Stimulated activated CD4-positive, alpha-beta T cell treated with anti-CD3 and anti-CD28 coated beads, Interleukin-2, amount 100 ng/mL, for 48 hours (primary cell): ENCODE results near the gene SATB2.

Source experiments
- DNase-seq, 2 donors: peaks; one replicate each; pipeline ENCODE4 v3.0.0-alpha.2; 2020

The SATB2 gene

GRCh38 chr2:199465390-199465789 is 7.7 kb upstream of the SATB2 start:
- DNase-seq = no peak

DNA sequence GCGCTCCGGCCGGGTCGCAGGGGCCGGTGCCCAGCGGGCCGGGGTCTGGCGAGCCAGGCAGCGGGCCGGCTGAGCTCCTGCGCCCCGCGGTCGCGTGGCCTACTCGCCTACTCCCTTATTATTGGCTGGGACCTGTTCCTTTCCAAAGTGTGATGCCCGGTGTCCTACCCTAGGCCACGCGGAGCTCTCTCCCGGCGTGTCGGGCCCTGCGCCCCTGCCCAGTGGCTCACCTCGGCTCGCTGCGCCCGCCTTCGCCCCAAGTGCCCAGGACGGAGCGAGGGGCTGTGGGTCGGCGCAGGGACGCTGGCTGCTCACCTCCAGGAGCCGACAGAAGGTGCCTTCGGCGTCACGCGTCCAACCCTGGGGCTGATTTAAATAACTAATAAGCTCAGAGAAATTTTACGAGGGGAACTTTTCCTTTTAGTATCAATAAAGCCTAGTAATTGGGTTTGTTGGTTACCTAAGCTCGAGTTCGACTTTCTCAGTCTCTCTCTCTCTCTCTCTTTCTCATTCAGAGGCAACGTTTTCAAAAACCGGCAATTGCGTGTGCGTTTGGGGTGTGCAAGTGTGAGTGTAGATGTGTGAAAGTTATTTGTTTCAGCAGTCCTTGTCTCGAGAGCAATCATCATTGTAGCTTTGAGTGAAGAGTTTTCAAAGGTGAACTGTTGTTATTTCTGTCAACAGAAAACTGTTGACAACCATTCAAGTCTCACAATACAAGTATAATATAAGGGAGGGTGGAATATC is 7.0 kb upstream of the SATB2 start:
- no peak for DNase-seq

DNA sequence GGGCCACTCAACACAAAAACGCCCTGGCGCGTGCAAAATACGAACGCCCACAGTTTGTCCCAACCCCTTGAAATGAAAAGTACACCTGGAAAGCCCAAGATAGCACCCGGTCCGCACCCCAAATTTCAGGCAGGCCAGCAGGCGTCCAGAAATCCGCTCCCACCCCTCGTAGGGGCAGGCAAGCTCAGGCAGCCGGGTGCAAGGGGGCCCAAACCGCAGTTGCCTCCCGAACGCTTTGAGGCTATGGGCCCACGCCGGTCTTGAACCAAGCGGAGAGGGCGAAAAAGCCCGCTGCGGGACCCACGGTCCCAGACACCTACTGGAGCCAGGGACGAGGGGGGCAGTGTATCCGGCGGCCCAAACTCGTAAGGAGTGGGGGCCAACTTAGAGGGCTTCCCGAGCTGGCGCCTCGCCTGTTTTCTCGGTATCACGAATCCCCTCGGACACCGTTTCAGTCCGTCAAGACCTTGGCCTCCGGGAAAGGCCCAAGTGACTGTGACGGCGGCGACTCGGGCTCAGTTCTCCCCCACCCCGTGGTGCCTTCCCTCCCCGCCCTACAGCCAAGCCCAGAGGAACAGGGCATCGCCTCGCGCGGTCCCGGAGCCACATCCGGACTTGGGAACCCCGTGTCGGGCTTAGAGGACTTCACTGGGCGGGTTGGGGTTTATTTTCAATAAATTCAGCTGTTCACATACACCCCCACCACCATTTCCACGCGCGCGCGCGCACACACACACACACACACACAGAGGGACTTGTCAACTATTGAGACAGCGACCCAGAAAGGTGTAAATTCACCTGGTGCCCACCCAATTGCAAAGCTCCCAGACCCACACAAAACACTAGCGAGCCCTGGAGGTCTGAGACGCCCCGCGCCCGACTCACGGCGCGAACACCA is 6.2 kb upstream of the SATB2 start:
- no peak for DNase-seq

- DNase-seq = peak; percentile 52 to 67
Observed at GRCh38 chr2:199462956-199463692, 5.4 kb upstream of the SATB2 start.

DNA sequence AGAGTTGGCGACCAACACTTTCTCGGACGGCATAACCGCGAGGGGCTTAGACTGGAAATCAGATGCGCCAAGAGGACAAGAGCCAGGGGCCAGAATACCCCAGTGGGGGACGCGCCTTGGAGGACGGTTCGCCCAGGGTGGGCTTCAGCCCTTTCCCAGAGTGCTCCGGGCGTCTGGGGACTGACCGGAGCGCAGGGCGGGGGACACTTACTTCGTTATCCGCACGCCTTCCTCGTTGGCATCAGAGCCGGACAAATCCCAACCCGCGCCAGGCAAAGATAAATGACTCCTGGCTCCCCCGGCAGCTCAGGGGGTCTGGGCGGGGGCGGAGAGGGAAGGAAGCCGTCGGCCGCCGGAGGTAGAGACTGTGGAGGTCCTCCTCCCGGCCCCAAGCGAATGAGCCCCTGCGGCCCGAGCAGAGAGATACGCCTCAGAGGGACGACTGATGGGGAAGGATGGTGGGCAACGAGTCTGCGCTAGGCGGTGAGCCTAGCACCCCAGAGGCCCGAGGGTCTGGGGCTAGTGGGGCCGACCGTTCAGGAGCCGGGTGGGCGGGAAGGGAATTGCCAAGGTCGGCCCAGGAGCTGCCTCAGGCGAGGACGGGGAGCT is 4.7 kb upstream of the SATB2 start:
- no peak for DNase-seq

DNA sequence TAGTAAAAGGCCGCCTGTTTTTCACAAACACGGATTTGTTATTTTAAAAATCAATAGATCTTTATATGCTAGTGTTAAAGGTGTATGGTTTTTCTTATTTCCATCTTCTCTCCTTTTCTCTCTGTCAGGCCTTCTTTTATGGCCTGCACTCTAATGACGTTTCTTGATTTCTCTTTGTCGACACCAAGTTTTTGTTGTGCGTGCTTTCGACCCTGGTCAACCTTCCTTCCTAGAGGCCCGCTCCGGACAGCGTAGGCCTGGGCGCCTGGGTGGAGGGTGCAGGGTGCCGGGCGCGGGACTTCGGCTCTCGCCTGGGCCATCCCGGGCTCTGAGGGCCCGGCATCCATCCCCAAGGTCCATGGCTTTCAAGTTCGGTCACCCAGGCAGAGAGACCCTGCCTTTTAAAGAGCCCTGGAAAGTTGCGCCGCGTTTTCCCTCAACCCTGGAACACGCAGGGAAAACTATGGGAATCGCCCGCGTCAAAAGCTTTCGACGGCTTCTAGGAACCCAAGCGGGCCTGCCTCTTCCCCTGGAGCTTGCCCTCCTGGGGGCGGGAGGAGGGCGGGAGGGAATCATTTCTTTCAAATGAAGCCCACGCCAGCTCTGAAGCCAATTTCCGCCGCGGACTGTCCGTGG is 4.1 kb upstream of the SATB2 start:
- no peak for DNase-seq

DNA sequence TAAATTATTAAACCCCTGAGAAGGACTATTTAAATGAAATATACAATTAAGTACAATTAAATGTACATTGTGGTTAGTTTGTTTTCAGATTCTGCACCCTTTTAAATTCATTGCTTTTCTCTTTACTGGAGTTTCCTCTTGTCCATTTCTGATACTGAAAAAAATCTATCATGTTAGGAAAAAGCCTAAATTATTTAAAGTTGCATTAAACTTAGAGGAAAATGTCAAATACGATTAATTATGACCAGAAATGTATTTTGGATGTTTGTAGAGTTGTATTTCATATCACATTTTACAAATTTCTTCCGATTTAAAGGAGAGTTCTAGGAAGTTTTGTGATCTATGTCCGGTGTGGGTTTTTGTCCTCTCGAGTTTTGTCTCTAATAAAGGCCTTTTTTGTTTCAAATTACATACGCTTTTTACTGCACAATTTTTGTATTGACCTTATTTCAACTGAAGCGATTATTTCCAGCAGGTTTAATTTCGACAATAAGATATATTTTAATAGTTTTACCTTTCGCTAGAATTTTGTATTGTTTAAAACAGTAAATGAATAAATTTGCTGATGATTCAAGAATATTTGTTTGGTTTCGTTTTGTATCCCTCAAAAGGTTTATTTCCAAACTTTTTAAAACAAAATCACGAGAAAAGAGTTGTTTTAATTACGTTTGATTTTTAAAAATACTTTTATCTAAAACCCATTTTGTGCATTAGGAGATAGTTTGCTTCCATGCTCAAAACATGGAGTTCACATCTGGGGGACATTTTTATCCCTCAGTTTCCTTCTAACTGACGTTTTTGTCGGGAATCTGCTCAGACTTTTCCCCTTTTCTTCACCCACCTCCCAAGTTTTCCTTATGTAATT is 3.3 kb upstream of the SATB2 start:
- DNase-seq = no peak

DNA sequence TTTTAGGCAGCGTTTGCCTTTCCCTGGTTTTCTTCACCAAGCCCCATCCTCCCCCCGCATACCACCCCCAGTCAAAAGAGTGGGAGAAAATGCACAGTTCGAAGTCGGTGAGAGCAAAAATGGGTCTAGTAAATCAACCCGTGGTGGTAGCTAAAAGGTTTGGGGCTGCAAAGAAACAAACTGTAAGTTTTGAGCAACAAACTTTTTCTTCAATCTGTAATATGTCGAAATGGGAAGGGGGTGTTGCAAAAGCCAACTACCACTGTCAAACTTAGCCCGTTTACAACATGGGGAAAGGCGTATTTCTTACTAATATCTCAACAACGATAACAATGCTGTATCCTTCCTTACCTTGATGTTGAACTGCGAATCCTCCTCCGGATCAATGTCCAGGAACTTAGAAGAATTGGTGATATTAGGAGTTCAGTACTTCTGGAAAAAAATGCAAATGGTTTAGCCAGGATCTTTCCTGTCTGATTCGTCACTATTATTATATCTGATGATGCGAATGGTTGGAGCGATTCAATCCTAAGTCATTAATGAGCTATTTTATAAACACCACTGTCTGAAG is 2.4 kb upstream of the SATB2 start:
- DNase-seq = no peak

- DNase-seq = peak; percentile 62
Observed at GRCh38 chr2:199459286-199460100, 1.8 kb upstream of the SATB2 start.

GRCh38 chr2:199458806-199459285 is 1.1 kb upstream of the SATB2 start:
- DNase-seq = no peak

DNA sequence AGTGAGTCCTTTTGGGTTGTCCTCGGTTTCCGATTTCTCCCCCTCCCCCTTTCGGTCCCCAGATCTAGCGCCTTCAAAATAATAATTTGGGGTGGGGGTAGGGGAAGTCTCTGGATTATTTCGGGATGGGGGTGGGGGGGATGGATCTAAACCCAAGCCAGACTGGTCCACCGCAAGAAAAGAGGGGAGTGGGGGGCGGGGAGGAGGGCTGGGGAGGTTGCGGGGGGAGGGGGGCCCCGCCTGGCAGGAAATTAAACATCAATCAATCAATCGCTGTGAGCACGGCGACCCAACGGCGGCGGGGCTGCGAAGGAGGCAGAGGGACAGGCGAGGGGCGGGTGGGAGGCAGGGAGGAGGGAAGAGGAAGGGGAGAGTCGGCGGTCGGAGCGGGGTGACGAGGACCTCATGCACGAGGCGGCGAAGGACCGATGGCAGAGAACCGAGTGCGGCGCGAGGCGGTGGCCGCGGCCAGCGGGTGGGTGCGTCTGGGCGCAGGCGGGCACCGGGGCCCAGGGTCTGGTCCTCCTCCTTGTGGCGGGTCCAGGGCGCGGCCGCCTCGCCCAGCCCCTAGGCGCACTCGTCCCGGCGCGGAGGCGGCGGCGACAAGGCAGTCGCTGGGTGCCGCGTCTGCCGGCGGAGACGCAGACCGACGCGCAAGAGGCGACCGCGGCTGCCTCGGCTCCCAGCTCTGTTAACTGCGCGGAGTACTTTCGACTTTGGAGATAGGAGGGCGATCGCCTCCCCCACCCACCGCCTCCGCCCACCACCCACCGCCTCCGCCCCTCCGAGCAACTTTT is 468 bp upstream of the SATB2 start:
- DNase-seq = no peak

GRCh38 chr2:199456383-199457146 is 1.2 kb downstream of the SATB2 start:
- no peak for DNase-seq

DNA sequence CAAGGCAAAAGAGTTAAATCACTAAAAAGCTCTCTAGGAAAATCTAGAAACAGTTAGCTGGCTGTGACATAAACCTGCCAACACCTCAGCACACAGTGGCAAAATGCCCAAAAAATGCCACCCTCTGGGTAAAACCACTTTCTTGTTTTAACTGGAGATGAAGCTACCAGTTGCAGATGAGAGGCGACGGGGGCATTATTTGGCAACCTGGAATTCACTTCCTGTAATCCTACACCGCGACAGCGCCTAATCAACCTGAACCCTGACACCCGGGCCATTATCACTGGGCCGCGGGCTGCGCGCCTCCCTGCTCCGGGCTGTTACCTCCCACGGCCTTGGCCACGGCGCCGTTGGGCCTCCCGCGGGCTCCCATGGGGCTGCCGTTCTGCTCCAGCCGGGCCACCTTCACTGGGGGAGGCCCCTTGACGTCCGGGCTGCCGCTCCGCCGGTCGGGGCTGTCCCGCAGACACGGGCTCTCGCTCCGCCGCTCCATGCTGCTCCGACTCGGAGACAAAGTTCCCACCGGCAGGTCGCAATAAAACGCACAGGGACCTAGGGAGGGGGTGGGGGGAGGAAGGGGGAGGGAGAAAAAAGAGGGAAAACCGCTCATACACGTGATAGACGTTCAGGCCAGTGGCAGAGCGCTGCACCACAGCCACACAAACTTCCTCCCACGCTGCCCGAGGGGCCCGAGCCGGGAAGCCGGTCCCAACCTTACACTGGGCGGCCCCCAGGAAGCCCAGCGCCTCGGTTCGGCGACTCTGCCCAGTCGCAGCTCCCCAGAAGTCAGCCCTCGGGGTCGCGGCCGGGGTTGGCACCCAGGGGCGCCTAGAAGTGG is 2.0 kb downstream of the SATB2 start:
- DNase-seq = no peak

DNA sequence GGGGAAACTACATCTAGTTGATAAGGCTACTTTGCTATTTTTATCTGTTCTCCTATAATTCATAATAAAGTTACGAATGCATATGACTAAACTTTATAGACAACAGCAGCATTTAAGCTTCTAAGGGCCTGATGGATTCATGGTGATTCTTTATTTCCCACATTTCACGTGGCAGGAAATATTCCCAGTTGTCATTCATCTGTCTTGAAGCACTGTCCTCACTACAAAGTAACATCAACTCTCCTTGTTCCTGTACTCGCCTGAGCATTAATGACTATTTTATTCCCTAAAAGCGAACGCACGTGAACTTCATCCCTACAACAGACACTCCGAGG is 2.6 kb downstream of the SATB2 start:
- DNase-seq = no peak

GRCh38 chr2:199452991-199453379 is 4.8 kb downstream of the SATB2 start:
- no peak for DNase-seq

- no peak for DNase-seq
Observed at GRCh38 chr2:199452260-199452990, 5.3 kb downstream of the SATB2 start.

GRCh38 chr2:199449956-199450355 is 7.8 kb downstream of the SATB2 start:
- no peak for DNase-seq
